Measurements from ENCODE around the gene NHSL1.

- TF ChIP-seq BCLAF1 (IDR thresholded peaks at IDR 0.05; ENCODE audit: borderline replicate concordance in 1 of 2, control insufficient read depth in 1 of 2, low read depth in 2 of 2, low read length in 1 of 2) (no peak), TEAD4 (IDR thresholded peaks at IDR 0.05; ENCODE audit: low read length) (no peak), TEAD4 (CRISPR knock-in tag; IDR thresholded peaks at IDR 0.05; ENCODE audit: borderline replicate concordance) (no peak)
Observed at GRCh38 chr6:138491017-138491416, 8.3 kb downstream of the NHSL1 start.

All from K562 (cell line).